ENCODE data around the gene GOLGA2.

- TF ChIP-seq CTCF (IDR thresholded peaks at IDR 0.05), result no peak
- TF ChIP-seq EZH2 (IDR thresholded peaks at IDR 0.05), result no peak
Measured at GRCh38 chr9:128260340-128260739, 15.5 kb downstream of the GOLGA2 start.

Measured in neural progenitor cell (in vitro differentiated cells).